CD4-positive, alpha-beta T cell treated with Interleukin-15 for 4 hours (primary cell): ENCODE data around the gene COL18A1.
A peak's percentile ranks its signal among the peaks of the same experiment; 100 is the strongest.

ENCODE experiments used
- DNase-seq: peaks from one replicate; pipeline ENCODE4 v3.0.0-alpha.2; 2020; ENCODE audit warnings: low spot score

COL18A1 gene

GRCh38 chr21:45480701-45481500 lies 75.9 kb downstream of the COL18A1 start:
- no peak for DNase-seq

- DNase-seq: no peak
Measured at GRCh38 chr21:45481566-45481965, 76.6 kb downstream of the COL18A1 start.

GRCh38 chr21:45481977-45482898 lies 77.3 kb downstream of the COL18A1 start:
- no peak for DNase-seq

GRCh38 chr21:45482899-45483821 lies 78.2 kb downstream of the COL18A1 start:
- peak; percentile 35 for DNase-seq

GRCh38 chr21:45484318-45484717 lies 79.4 kb downstream of the COL18A1 start:
- DNase-seq: no peak

GRCh38 chr21:45485686-45486442 lies 80.9 kb downstream of the COL18A1 start:
- DNase-seq: no peak

GRCh38 chr21:45486443-45487160 lies 81.6 kb downstream of the COL18A1 start:
- DNase-seq: no peak

- no peak for DNase-seq
Measured at GRCh38 chr21:45487161-45487806, 82.3 kb downstream of the COL18A1 start.

- no peak for DNase-seq
Measured at GRCh38 chr21:45487891-45488600, 83.1 kb downstream of the COL18A1 start.

- DNase-seq: no peak
Measured at GRCh38 chr21:45488931-45489721, 84.2 kb downstream of the COL18A1 start.

- DNase-seq: no peak
Measured at GRCh38 chr21:45489722-45489982, 84.7 kb downstream of the COL18A1 start.

GRCh38 chr21:45490049-45490731 lies 85.2 kb downstream of the COL18A1 start:
- DNase-seq: no peak

GRCh38 chr21:45491056-45491455 lies 86.1 kb downstream of the COL18A1 start:
- no peak for DNase-seq

GRCh38 chr21:45491623-45492022 lies 86.7 kb downstream of the COL18A1 start:
- no peak for DNase-seq

- no peak for DNase-seq
Measured at GRCh38 chr21:45492765-45493164, 87.8 kb downstream of the COL18A1 start.

- no peak for DNase-seq
Measured at GRCh38 chr21:45493401-45494001, 88.5 kb downstream of the COL18A1 start.

GRCh38 chr21:45494135-45494850 lies 89.3 kb downstream of the COL18A1 start:
- DNase-seq: no peak
